ENCODE data around the gene LRRIQ1. TPM values are rescaled to one million over a fixed set of nuclear protein-coding genes. Genes with fewer than 3 reads are reported as not detected.
"Not testable (repeated sequence)": the region's sequence is repeated elsewhere in the genome, so short reads cannot be mapped to it uniquely, and the experiment has no call there.

The LRRIQ1 gene
- total RNA-seq, 4 donors from 2014 or later: 1.3 to 6.8 (median 4.4) TPM

DNA sequence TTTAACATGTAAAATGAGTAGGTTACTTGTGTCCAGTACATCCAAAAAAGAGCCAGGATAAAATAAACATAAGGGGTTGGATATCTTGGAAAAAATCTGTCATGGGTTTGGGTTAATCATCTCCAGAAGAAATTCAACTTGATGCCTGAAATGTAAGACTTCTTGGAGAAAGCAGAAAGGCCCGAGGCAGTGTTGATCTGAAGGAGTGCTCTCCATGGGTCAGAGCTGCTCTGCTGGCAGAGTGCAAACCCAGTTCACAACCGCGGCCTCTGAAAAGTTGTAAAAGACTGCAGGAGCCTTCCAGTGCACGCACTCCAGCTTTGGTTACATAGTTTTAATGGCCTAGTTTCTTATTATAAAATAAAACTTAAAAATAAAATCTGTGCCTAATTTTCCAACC is 146.5 kb downstream of the LRRIQ1 start:
- H3K27ac ChIP-seq: no peak overlapping the region
- TF ChIP-seq POLR2A (IDR thresholded peaks at IDR 0.05): no peak
- TF ChIP-seq, protein P1, sequence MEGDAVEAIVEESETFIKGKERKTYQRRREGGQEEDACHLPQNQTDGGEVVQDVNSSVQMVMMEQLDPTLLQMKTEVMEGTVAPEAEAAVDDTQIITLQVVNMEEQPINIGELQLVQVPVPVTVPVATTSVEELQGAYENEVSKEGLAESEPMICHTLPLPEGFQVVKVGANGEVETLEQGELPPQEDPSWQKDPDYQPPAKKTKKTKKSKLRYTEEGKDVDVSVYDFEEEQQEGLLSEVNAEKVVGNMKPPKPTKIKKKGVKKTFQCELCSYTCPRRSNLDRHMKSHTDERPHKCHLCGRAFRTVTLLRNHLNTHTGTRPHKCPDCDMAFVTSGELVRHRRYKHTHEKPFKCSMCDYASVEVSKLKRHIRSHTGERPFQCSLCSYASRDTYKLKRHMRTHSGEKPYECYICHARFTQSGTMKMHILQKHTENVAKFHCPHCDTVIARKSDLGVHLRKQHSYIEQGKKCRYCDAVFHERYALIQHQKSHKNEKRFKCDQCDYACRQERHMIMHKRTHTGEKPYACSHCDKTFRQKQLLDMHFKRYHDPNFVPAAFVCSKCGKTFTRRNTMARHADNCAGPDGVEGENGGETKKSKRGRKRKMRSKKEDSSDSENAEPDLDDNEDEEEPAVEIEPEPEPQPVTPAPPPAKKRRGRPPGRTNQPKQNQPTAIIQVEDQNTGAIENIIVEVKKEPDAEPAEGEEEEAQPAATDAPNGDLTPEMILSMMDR (IDR thresholded peaks at IDR 0.05): no peak
- H3K27me3 ChIP-seq: no peaks in the 10 kb centered on the region
- H3K4me1 ChIP-seq: no peaks in the 10 kb centered on the region
- H3K4me3 ChIP-seq (replicated peaks in 1 of 3): no peak overlapping the region
- no peaks in the 10 kb centered on the region for H3K9me3 ChIP-seq
- H3K36me3 ChIP-seq: no peaks in the 10 kb centered on the region
- intact Hi-C loops (cut with DNase I): no loop called here
- WGBS, 2 donors: 52 to 77% methylated on average over 4 of the region's 4 CpGs
- no peak for DNase-seq

DNA sequence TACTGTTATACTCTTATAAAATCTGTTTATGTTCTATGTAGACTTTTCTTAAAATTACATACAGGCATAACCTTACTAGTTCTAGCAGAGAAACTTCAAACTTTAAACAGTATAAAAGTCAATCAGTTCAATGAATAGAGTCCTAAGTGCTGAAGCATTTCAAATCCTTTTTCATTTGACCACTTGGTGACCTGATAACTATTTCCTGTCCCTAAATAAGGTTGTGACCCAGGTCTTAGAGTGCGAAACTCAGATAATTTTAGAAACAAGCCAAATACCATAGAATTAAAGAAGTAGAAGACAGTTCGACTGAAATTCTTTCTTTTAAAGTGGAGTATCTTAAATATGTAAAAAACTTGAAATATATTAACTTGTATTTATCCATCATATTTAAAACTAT is 147.7 kb downstream of the LRRIQ1 start:
- TF ChIP-seq, protein P1 (IDR thresholded peaks at IDR 0.05): no peak
- TF ChIP-seq POLR2A (IDR thresholded peaks at IDR 0.05): no peak
- H3K27me3 ChIP-seq: no peaks in the 10 kb centered on the region
- H3K9me3 ChIP-seq: no peaks in the 10 kb centered on the region
- intact Hi-C loops (cut with DNase I): no loop called here
- no peak for DNase-seq
- H3K4me1 ChIP-seq: no peaks in the 10 kb centered on the region
- H3K36me3 ChIP-seq: no peaks in the 10 kb centered on the region
- H3K27ac ChIP-seq: no peak overlapping the region
- H3K4me3 ChIP-seq (replicated peaks in 1 of 3): no peak overlapping the region
- WGBS, 2 donors: 56 to 77% methylated on average over 2 of the region's 2 CpGs

DNA sequence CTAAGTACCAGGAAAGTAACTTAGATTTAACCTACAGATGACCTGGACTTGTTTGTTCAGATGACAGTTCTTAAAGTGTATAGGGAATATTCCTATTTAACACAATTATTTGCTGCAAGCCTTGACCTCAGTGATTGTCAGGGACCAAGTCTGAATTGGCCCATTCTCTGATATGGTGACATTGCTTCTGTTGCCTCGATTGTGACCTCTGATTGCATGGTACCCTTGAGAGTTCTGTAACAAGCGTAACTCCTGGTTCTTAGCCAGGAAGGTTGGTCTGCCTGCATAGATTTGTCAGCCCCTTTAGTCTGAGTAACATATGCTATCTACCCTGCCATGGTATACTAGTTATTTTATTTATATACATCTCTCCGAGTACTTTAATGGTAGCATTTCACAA is 150.1 kb downstream of the LRRIQ1 start:
- 65 to 72% methylated on average over 3 of the region's 3 CpGs for WGBS, 2 donors
- no peak for TF ChIP-seq POLR2A (IDR thresholded peaks at IDR 0.05)
- TF ChIP-seq, protein P1 (IDR thresholded peaks at IDR 0.05): no peak

DNA sequence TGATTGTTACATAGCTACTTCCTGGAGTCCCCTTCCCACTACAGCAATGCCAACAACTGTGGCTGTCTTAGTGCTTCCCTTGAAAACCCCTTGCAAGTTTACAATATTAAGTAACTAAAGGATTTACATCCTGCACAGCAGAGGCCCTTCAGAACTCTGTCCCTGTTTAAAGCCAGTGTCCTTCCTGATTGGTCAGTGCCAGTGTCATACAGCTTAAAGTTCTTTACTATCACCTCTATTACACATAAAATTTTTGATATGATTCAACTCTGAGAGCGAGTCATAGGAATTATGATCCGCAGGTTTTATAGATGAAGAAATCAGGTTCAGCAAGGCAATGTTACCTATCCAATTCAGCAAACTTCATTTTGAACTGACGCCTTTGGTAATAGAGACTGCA is 152.5 kb downstream of the LRRIQ1 start:
- 96% methylated on average over 3 of the region's 3 CpGs for WGBS, 2 donors
- no peaks in the 10 kb centered on the region for H3K9me3 ChIP-seq
- H3K27ac ChIP-seq: no peak overlapping the region
- no peaks in the 10 kb centered on the region for H3K27me3 ChIP-seq
- H3K36me3 ChIP-seq: no peaks in the 10 kb centered on the region
- H3K4me1 ChIP-seq: no peaks in the 10 kb centered on the region
- DNase-seq: no peak
- H3K4me3 ChIP-seq (replicated peaks in 1 of 3): no peak overlapping the region
- intact Hi-C loops (cut with DNase I): no loop called here
- no peak for TF ChIP-seq POLR2A (IDR thresholded peaks at IDR 0.05)
- TF ChIP-seq, protein P1 (IDR thresholded peaks at IDR 0.05): no peak

More for the DNA sequence above, 150.1 kb downstream of the LRRIQ1 start:
- H3K4me3 ChIP-seq (replicated peaks in 1 of 3): no peak overlapping the region
- no peaks in the 10 kb centered on the region for H3K9me3 ChIP-seq
- no peaks in the 10 kb centered on the region for H3K27me3 ChIP-seq
- no peak overlapping the region for H3K27ac ChIP-seq
- no peaks in the 10 kb centered on the region for H3K4me1 ChIP-seq
- no peaks in the 10 kb centered on the region for H3K36me3 ChIP-seq
- DNase-seq: no peak
- intact Hi-C loops (cut with DNase I): no loop called here

DNA sequence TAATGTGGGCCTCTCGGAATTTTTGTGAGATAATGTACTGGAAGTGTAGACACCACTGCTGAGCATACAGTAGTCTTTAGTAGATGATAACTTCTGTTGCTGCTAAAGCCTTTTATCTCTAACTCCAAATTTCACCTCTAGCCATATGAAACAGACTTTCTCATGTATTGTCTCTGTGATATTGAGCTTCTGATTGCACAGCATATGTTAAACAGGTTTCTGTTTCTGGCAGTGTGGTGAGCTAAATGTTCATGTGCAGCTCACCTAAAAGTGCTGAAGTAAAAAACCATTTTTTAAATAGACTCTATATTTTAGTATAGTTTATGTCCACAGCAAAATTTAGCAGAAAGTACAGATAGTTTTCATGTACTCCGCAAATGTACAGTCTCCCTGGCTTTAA is 154.6 kb downstream of the LRRIQ1 start:
- 83 to 88% methylated on average over 2 of the region's 2 CpGs for WGBS, 2 donors
- Histone ChIP-seq H3K4me3 (replicated peaks in 1 of 3) (no peak overlapping the region), H3K9me3 (no peaks in the 10 kb centered on the region), H3K27ac (no peak overlapping the region), H3K4me1 (no peaks in the 10 kb centered on the region), H3K27me3 (no peaks in the 10 kb centered on the region), H3K36me3 (no peaks in the 10 kb centered on the region)
- intact Hi-C loops (cut with DNase I): no loop called here
- no peak for DNase-seq
- TF ChIP-seq POLR2A (IDR thresholded peaks at IDR 0.05): no peak
- TF ChIP-seq, protein P1 (IDR thresholded peaks at IDR 0.05): no peak

DNA sequence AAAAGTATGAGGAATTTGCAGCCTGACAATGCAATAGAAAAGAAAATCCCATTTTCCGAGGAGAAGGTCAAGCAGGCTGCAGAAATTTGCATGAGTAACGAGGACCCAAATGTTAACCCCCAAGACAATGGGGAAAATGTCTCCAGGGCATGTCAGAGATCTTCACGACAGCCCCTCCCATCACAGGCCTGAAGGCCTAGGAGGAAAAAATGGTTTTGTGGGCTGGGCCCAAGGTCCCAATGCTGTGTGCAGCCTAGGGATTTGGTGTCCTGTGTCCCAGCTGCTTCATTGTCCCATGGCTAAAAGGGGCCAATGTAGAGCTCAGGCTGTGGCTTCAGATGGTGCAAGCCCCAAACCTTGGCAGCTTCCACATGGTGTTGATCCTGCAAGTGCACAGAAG is 167.7 kb downstream of the LRRIQ1 start:
- H3K27me3 ChIP-seq; H3K27ac ChIP-seq; H3K9me3 ChIP-seq; H3K4me3 ChIP-seq (replicated peaks in 1 of 3); H3K36me3 ChIP-seq; DNase-seq; intact Hi-C loops (cut with DNase I); H3K4me1 ChIP-seq: not testable (repeated sequence)
- 78 to 86% methylated on average over 3 of the region's 3 CpGs for WGBS, 2 donors

All from thyroid gland (tissue), 4 donors.